Mucosa of stomach (tissue), 1 donor: Measurements from ENCODE around the gene PPP1R37.
A peak's percentile ranks its signal among the peaks of the same experiment; 100 is the strongest.
"Not testable (repeated sequence)": the region's sequence is repeated elsewhere in the genome, so short reads cannot be mapped to it uniquely, and the experiment has no call there.

Experiments
- H3K27me3 ChIP-seq: one replicate; pipeline ENCODE4 v1.7.0; 2013; ENCODE audit warnings: mild to moderate bottlenecking, low read length; ENCODE audit not compliant: control insufficient read depth, insufficient read depth
- H3K36me3 ChIP-seq: one replicate; pipeline ENCODE4 v1.7.0; 2013; ENCODE audit warnings: low read length; ENCODE audit not compliant: control insufficient read depth, insufficient read depth
- H3K4me1 ChIP-seq: one replicate; pipeline ENCODE4 v1.7.0; 2013; ENCODE audit warnings: mild to moderate bottlenecking, low read length; ENCODE audit not compliant: control insufficient read depth, insufficient read depth
- H3K4me3 ChIP-seq: one replicate; pipeline ENCODE4 v1.7.0; 2013; ENCODE audit warnings: low read length
- H3K9ac ChIP-seq: one replicate; pipeline ENCODE4 v1.7.0; 2013; ENCODE audit warnings: mild to moderate bottlenecking, low read length, moderate library complexity
- H3K9me3 ChIP-seq: one replicate; pipeline ENCODE4 v1.7.0; 2013; ENCODE audit warnings: mild to moderate bottlenecking, low read length, moderate library complexity; ENCODE audit not compliant: control insufficient read depth
- donor health status: Pancreatic carcinoma.

Gene PPP1R37

GRCh38 chr19:45112111-45112827 is 19.3 kb downstream of the PPP1R37 start:
- no peaks in the 10 kb centered on the region for H3K36me3 ChIP-seq
- H3K9ac ChIP-seq = peak overlapping the region; percentile 48
- H3K9me3 ChIP-seq = no peaks in the 10 kb centered on the region
- no peak overlapping the region for H3K4me3 ChIP-seq
- no peaks in the 10 kb centered on the region for H3K27me3 ChIP-seq
- H3K4me1 ChIP-seq = peaks cover 56% of the 10 kb centered on the region

- Histone ChIP-seq H3K36me3 (no peaks in the 10 kb centered on the region), H3K4me1 (peaks cover 69% of the 10 kb centered on the region), H3K9ac (peak overlapping the region; percentile 48), H3K9me3 (no peaks in the 10 kb centered on the region), H3K27me3 (no peaks in the 10 kb centered on the region), H3K4me3 (no peak overlapping the region)
Measured at GRCh38 chr19:45113628-45114027, 20.6 kb downstream of the PPP1R37 start.

- Histone ChIP-seq H3K36me3 (no peaks in the 10 kb centered on the region), H3K4me1 (peaks cover 74% of the 10 kb centered on the region), H3K4me3 (no peak overlapping the region), H3K27me3 (no peaks in the 10 kb centered on the region), H3K9me3 (no peaks in the 10 kb centered on the region), H3K9ac (peak overlapping the region; percentile 31)
Measured at GRCh38 chr19:45114116-45114515, 21.1 kb downstream of the PPP1R37 start.

- Histone ChIP-seq H3K27me3 (no peaks in the 10 kb centered on the region), H3K9me3 (no peaks in the 10 kb centered on the region), H3K36me3 (no peaks in the 10 kb centered on the region), H3K4me1 (peaks cover 82% of the 10 kb centered on the region), H3K4me3 (no peak overlapping the region), H3K9ac (no peak overlapping the region)
Measured at GRCh38 chr19:45115809-45116615, 23.0 kb downstream of the PPP1R37 start.

- Histone ChIP-seq H3K9ac (no peak overlapping the region), H3K27me3 (no peaks in the 10 kb centered on the region), H3K9me3 (no peaks in the 10 kb centered on the region), H3K36me3 (no peaks in the 10 kb centered on the region), H3K4me3 (no peak overlapping the region), H3K4me1 (peaks cover 84% of the 10 kb centered on the region)
Measured at GRCh38 chr19:45117167-45117594, 24.2 kb downstream of the PPP1R37 start.

GRCh38 chr19:45117671-45118070 is 24.7 kb downstream of the PPP1R37 start:
- Histone ChIP-seq H3K9me3 (no peaks in the 10 kb centered on the region), H3K27me3 (no peaks in the 10 kb centered on the region), H3K9ac (peak overlapping the region; percentile 1), H3K36me3 (no peaks in the 10 kb centered on the region), H3K4me1 (peaks cover 84% of the 10 kb centered on the region), H3K4me3 (no peak overlapping the region)

- Histone ChIP-seq H3K36me3 (no peaks in the 10 kb centered on the region), H3K4me3 (no peak overlapping the region), H3K4me1 (peaks cover 82% of the 10 kb centered on the region), H3K9me3 (no peaks in the 10 kb centered on the region), H3K9ac (peak overlapping the region; percentile 8), H3K27me3 (no peaks in the 10 kb centered on the region)
Measured at GRCh38 chr19:45118106-45118505, 25.1 kb downstream of the PPP1R37 start.

GRCh38 chr19:45118591-45119355 is 25.8 kb downstream of the PPP1R37 start:
- Histone ChIP-seq H3K4me1 (peaks cover 82% of the 10 kb centered on the region), H3K9ac (peak overlapping the region; percentile 8)
- H3K27me3 ChIP-seq, H3K9me3 ChIP-seq, H3K4me3 ChIP-seq, H3K36me3 ChIP-seq: not testable (repeated sequence)

- Histone ChIP-seq H3K9me3 (no peaks in the 10 kb centered on the region), H3K27me3 (no peaks in the 10 kb centered on the region), H3K4me1 (peaks cover 80% of the 10 kb centered on the region), H3K36me3 (no peaks in the 10 kb centered on the region), H3K4me3 (no peak overlapping the region), H3K9ac (no peak overlapping the region)
Measured at GRCh38 chr19:45119582-45119981, 26.6 kb downstream of the PPP1R37 start.

GRCh38 chr19:45121827-45122345 is 28.9 kb downstream of the PPP1R37 start:
- Histone ChIP-seq H3K9me3 (no peaks in the 10 kb centered on the region), H3K27me3 (no peaks in the 10 kb centered on the region), H3K9ac (no peak overlapping the region), H3K4me3 (no peak overlapping the region), H3K36me3 (no peaks in the 10 kb centered on the region), H3K4me1 (peaks cover 73% of the 10 kb centered on the region)

- peaks cover 65% of the 10 kb centered on the region for H3K4me1 ChIP-seq
- no peak overlapping the region for H3K9ac ChIP-seq
Measured at GRCh38 chr19:45122832-45123231, 29.9 kb downstream of the PPP1R37 start.

More at GRCh38 chr19:45122832-45123231, 29.9 kb downstream of the PPP1R37 start:
- no peak overlapping the region for H3K4me3 ChIP-seq
- no peaks in the 10 kb centered on the region for H3K36me3 ChIP-seq
- H3K27me3 ChIP-seq = no peaks in the 10 kb centered on the region
- no peaks in the 10 kb centered on the region for H3K9me3 ChIP-seq
